GM19467 (cell line): ENCODE results near the gene ANKRD52.
"Not testable (repeated sequence)": the region's sequence is repeated elsewhere in the genome, so short reads cannot be mapped to it uniquely, and the experiment has no call there.

ENCODE experiments used
- ATAC-seq: cut with Tn5 transposase; IDR thresholded peaks from one replicate; pipeline ENCODE4 v1.9.1; 2021; ENCODE audit warnings: mild to moderate bottlenecking, moderate library complexity; ENCODE audit not compliant: unreplicated experiment

ANKRD52 gene

GRCh38 chr12:56258068-56258819, at the start of gene ANKRD52:
TSS of gene ANKRD52 (minus strand) at chr12:56258384. CDS start at chr12:56258269, 115 bp downstream.
- ATAC-seq = peak; percentile 90

- no peak for ATAC-seq
Measured at GRCh38 chr12:56307221-56307965, 49.2 kb upstream of the ANKRD52 start.

GRCh38 chr12:56304872-56305590, 46.8 kb upstream of the ANKRD52 start:
- no peak for ATAC-seq

- no peak for ATAC-seq
Measured at GRCh38 chr12:56304276-56304675, 46.1 kb upstream of the ANKRD52 start.

GRCh38 chr12:56300644-56301464, 42.7 kb upstream of the ANKRD52 start:
- no peak for ATAC-seq

- peak; percentile 94 for ATAC-seq
Measured at GRCh38 chr12:56299853-56300643, 41.9 kb upstream of the ANKRD52 start, which contains the start of gene CS. TSS of gene CS (minus strand) at chr12:56300330. CDS start at chr12:56300201, 129 bp downstream.

- ATAC-seq = no peak
Measured at GRCh38 chr12:56299308-56299852, 41.2 kb upstream of the ANKRD52 start.

- ATAC-seq = no peak
Measured at GRCh38 chr12:56298828-56299227, 40.6 kb upstream of the ANKRD52 start.

- no peak for ATAC-seq
Measured at GRCh38 chr12:56297400-56297799, 39.2 kb upstream of the ANKRD52 start.

GRCh38 chr12:56296295-56296694, 38.1 kb upstream of the ANKRD52 start:
- ATAC-seq = no peak

GRCh38 chr12:56293795-56294194, 35.6 kb upstream of the ANKRD52 start:
- no peak for ATAC-seq

- no peak for ATAC-seq
Measured at GRCh38 chr12:56288705-56289387, 30.7 kb upstream of the ANKRD52 start.

- ATAC-seq = no peak
Measured at GRCh38 chr12:56286044-56286830, 28.1 kb upstream of the ANKRD52 start.

- ATAC-seq = not testable (repeated sequence)
Measured at GRCh38 chr12:56284263-56284662, 26.1 kb upstream of the ANKRD52 start.

- no peak for ATAC-seq
Measured at GRCh38 chr12:56282579-56282978, 24.4 kb upstream of the ANKRD52 start.

- no peak for ATAC-seq
Measured at GRCh38 chr12:56282030-56282429, 23.8 kb upstream of the ANKRD52 start.

- ATAC-seq = no peak
Measured at GRCh38 chr12:56280849-56281248, 22.7 kb upstream of the ANKRD52 start.

- no peak for ATAC-seq
Measured at GRCh38 chr12:56278905-56279304, 20.7 kb upstream of the ANKRD52 start.
